ENCODE data around the gene PFDN6. TPM values are rescaled to one million over a fixed set of nuclear protein-coding genes. Genes with fewer than 3 reads are reported as not detected.
"Not testable (repeated sequence)": the region's sequence is repeated elsewhere in the genome, so short reads cannot be mapped to it uniquely, and the experiment has no call there.

The PFDN6 gene
- total RNA-seq, 1 donor from 2014 or later: 54.9 TPM

- peaks cover 16% of the 10 kb centered on the region for H3K4me1 Mint-ChIP-seq
- peaks cover 10% of the 10 kb centered on the region for H3K36me3 Mint-ChIP-seq (ENCODE audit: low read depth)
- no peaks in the 10 kb centered on the region for H3K9me3 Mint-ChIP-seq
These were observed 34.8 kb upstream of the PFDN6 start for GRCh38 chr6:33254591-33254990.

DNA sequence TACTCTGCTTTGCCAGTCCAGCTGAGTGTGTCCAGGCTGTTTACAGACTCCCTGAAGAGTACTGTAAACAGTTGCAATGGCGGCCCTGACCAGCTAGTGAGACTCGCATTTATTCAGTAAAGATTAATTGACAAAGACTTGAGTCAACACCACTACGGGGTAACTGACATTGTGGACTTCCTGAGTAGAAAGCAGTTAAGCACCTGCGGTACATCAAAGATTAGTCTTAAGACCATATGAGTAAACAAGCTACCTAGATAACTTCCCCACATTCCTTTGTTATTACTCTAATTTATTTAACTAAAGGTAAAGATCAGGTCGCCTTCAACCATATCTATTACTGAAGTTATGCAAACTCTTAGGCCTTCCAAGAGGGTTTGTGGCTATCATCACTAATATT is 30.4 kb upstream of the PFDN6 start:
- Mint-ChIP-seq H3K4me3 (no peak overlapping the region), H3K27me3 (ENCODE audit: low read depth) (no peaks in the 10 kb centered on the region), H3K36me3 (ENCODE audit: low read depth) (peaks cover 14% of the 10 kb centered on the region), H3K27ac (ENCODE audit: unreplicated experiment) (no peak overlapping the region), H3K4me1 (no peaks in the 10 kb centered on the region), H3K9me3 (no peaks in the 10 kb centered on the region)
- TF ChIP-seq, protein P1, sequence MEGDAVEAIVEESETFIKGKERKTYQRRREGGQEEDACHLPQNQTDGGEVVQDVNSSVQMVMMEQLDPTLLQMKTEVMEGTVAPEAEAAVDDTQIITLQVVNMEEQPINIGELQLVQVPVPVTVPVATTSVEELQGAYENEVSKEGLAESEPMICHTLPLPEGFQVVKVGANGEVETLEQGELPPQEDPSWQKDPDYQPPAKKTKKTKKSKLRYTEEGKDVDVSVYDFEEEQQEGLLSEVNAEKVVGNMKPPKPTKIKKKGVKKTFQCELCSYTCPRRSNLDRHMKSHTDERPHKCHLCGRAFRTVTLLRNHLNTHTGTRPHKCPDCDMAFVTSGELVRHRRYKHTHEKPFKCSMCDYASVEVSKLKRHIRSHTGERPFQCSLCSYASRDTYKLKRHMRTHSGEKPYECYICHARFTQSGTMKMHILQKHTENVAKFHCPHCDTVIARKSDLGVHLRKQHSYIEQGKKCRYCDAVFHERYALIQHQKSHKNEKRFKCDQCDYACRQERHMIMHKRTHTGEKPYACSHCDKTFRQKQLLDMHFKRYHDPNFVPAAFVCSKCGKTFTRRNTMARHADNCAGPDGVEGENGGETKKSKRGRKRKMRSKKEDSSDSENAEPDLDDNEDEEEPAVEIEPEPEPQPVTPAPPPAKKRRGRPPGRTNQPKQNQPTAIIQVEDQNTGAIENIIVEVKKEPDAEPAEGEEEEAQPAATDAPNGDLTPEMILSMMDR (conservative IDR thresholded peaks at IDR 0.05): no peak
- DNase-seq (ENCODE audit: low read depth, low spot score): no peak

More at GRCh38 chr6:33254591-33254990, 34.8 kb upstream of the PFDN6 start:
- H3K27ac Mint-ChIP-seq (ENCODE audit: unreplicated experiment): no peak overlapping the region
- H3K4me3 Mint-ChIP-seq: no peak overlapping the region
- TF ChIP-seq, protein P1 (conservative IDR thresholded peaks at IDR 0.05): no peak
- no peak for DNase-seq (ENCODE audit: low read depth, low spot score)
- H3K27me3 Mint-ChIP-seq (ENCODE audit: low read depth): no peaks in the 10 kb centered on the region

- H3K36me3 Mint-ChIP-seq (ENCODE audit: low read depth): peaks cover 12% of the 10 kb centered on the region
- not testable (repeated sequence) for DNase-seq (ENCODE audit: low read depth, low spot score)
These were observed 26.9 kb upstream of the PFDN6 start for GRCh38 chr6:33262490-33262889.

GRCh38 chr6:33264015-33264414 is 25.4 kb upstream of the PFDN6 start:
- TF ChIP-seq, protein P1 (conservative IDR thresholded peaks at IDR 0.05): no peak
- Mint-ChIP-seq H3K4me3 (no peak overlapping the region), H3K4me1 (no peaks in the 10 kb centered on the region), H3K36me3 (ENCODE audit: low read depth) (peaks cover 12% of the 10 kb centered on the region), H3K27ac (ENCODE audit: unreplicated experiment) (no peak overlapping the region), H3K9me3 (no peaks in the 10 kb centered on the region), H3K27me3 (ENCODE audit: low read depth) (no peaks in the 10 kb centered on the region)
- no peak for DNase-seq (ENCODE audit: low read depth, low spot score)

More at GRCh38 chr6:33262490-33262889, 26.9 kb upstream of the PFDN6 start:
- not testable (repeated sequence) for H3K4me1 Mint-ChIP-seq; H3K4me3 Mint-ChIP-seq; H3K9me3 Mint-ChIP-seq; H3K27ac Mint-ChIP-seq (ENCODE audit: unreplicated experiment); H3K27me3 Mint-ChIP-seq (ENCODE audit: low read depth)

DNA sequence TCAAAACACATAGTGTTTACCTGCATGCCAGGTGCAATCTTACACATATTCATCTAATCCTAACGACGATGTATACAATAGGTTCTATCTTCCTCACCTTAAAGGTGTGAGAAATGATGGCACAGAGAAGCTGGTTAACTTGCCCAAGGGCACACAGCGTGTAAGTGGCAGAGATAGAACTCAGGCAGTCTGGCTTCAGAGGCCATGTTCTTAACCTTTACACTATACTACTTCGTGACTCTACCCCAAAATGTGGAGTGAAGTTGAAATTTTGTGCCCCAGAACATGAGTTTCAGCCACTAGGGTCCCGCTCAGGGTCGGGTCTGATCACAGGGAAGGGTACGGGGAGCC is 18.3 kb upstream of the PFDN6 start:
- Mint-ChIP-seq H3K4me3 (peak overlapping the region; percentile 97), H3K36me3 (ENCODE audit: low read depth) (peaks cover 16% of the 10 kb centered on the region), H3K27me3 (ENCODE audit: low read depth) (no peaks in the 10 kb centered on the region), H3K4me1 (peaks cover 50% of the 10 kb centered on the region), H3K9me3 (no peaks in the 10 kb centered on the region), H3K27ac (ENCODE audit: unreplicated experiment) (peak overlapping the region; percentile 100)
- DNase-seq (ENCODE audit: low read depth, low spot score): no peak
- TF ChIP-seq, protein P1 (conservative IDR thresholded peaks at IDR 0.05): peak; percentile 35

GRCh38 chr6:33271468-33272274 is 17.7 kb upstream of the PFDN6 start, which contains the start of the genes RPS18 and VPS52:
Gene RPS18, plus strand, starts transcription at chr6:33272075. Its CDS starts 45 bp downstream, at chr6:33272120.
Gene VPS52, minus strand, starts transcription at chr6:33271876. Its CDS starts 201 bp downstream, at chr6:33271675.
- H3K4me1 Mint-ChIP-seq: peaks cover 56% of the 10 kb centered on the region
- H3K9me3 Mint-ChIP-seq: no peaks in the 10 kb centered on the region
- H3K27me3 Mint-ChIP-seq (ENCODE audit: low read depth): no peaks in the 10 kb centered on the region
- TF ChIP-seq, protein P1 (conservative IDR thresholded peaks at IDR 0.05): peak; percentile 28
- peak; percentile 87 for DNase-seq (ENCODE audit: low read depth, low spot score)
- peak within 1 kb of the TSS; percentile 97 for H3K4me3 Mint-ChIP-seq
- peak within 1 kb of the TSS; percentile 100 for H3K27ac Mint-ChIP-seq (ENCODE audit: unreplicated experiment)
- peaks cover 20% of the 10 kb centered on the region for H3K36me3 Mint-ChIP-seq (ENCODE audit: low read depth)
